Skeletal muscle satellite cell (primary cell): ENCODE results near the gene NFASC.

Experiments used
- H3K27me3 ChIP-seq: 2 replicates; pipeline ENCODE4 v1.7.0; 2013; ENCODE audit warnings: low read length; ENCODE audit not compliant: control insufficient read depth, insufficient read depth
- H3K36me3 ChIP-seq: 2 replicates; pipeline ENCODE4 v1.7.0; 2013; ENCODE audit warnings: mild to moderate bottlenecking, control low read depth, low read length; ENCODE audit not compliant: insufficient read depth
- H3K4me1 ChIP-seq: 2 replicates; pipeline ENCODE4 v1.7.0; 2013; ENCODE audit warnings: low read length; ENCODE audit not compliant: control insufficient read depth, insufficient read depth
- H3K4me2 ChIP-seq: 2 replicates; pipeline ENCODE4 v1.7.0; 2013; ENCODE audit warnings: mild to moderate bottlenecking, low read length
- H3K4me3 ChIP-seq: 2 replicates; pipeline ENCODE4 v1.7.0; 2013; ENCODE audit warnings: low read length
- H3K9ac ChIP-seq: 2 replicates; pipeline ENCODE4 v1.7.0; 2013; ENCODE audit warnings: mild to moderate bottlenecking, low read depth, low read length, moderate library complexity
- H3K9me3 ChIP-seq: replicated peaks from 2 replicates; pipeline ENCODE4 v1.7.0; 2013; ENCODE audit warnings: mild to moderate bottlenecking, control low read depth, low read length

Gene NFASC

GRCh38 chr1:205002705-205003104 lies 132.0 kb downstream of the NFASC start:
- H3K4me2 ChIP-seq: no peak overlapping the region
- H3K36me3 ChIP-seq: no peaks in the 10 kb centered on the region
- no peak overlapping the region for H3K4me3 ChIP-seq
- H3K9ac ChIP-seq: no peak overlapping the region
- no peaks in the 10 kb centered on the region for H3K9me3 ChIP-seq
- peaks cover 18% of the 10 kb centered on the region for H3K27me3 ChIP-seq
- no peaks in the 10 kb centered on the region for H3K4me1 ChIP-seq

- Histone ChIP-seq H3K9me3 (no peaks in the 10 kb centered on the region), H3K4me2 (no peak overlapping the region), H3K27me3 (peaks cover 18% of the 10 kb centered on the region), H3K36me3 (no peaks in the 10 kb centered on the region), H3K4me3 (no peak overlapping the region), H3K4me1 (no peaks in the 10 kb centered on the region), H3K9ac (no peak overlapping the region)
Measured at GRCh38 chr1:205003358-205004131, 132.9 kb downstream of the NFASC start.

DNA sequence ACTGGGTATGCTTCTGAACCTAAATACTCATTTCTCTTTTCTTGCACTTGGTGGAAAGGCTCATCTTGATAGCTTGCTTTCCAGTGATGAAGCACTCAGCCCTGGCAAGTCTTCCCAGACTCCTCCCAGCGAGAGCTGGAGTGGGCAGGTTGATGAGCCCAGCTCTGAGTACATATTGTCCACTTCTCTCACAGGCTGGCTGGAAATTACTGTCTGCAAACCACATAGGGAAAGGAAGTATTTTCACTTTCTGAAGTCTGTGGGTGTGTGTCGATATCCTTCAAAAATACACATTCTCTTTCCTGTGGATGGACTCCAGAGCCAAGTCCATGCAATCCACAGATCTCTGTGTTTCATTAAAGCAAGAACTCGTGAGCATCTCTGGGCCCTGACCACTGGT lies 133.7 kb downstream of the NFASC start:
- Histone ChIP-seq H3K4me3 (no peak overlapping the region), H3K4me2 (no peak overlapping the region), H3K27me3 (peaks cover 18% of the 10 kb centered on the region), H3K36me3 (no peaks in the 10 kb centered on the region), H3K4me1 (no peaks in the 10 kb centered on the region), H3K9ac (no peak overlapping the region), H3K9me3 (no peaks in the 10 kb centered on the region)

DNA sequence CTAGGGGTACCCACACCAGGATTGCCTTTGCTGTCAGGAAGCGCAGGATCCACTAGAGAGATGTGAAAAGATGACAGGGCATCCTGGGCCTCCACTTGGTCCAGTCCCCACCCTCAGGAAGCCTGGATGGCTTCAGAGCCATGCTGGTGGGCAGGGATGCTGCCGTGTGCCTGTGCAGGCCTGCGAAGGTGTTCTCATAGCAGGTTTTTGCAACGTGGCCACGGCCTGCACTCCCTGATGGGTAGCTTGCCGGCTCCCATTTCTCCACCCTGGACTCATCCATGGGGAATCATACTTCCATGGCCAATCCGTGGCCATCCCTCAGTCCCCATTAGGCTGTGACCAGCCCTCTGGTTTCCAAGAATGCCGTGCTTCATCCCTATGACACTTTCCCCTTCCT lies 138.2 kb downstream of the NFASC start:
- peaks cover 17% of the 10 kb centered on the region for H3K27me3 ChIP-seq
- H3K4me3 ChIP-seq: no peak overlapping the region
- H3K4me2 ChIP-seq: no peak overlapping the region
- H3K4me1 ChIP-seq: no peaks in the 10 kb centered on the region
- H3K9ac ChIP-seq: no peak overlapping the region
- no peaks in the 10 kb centered on the region for H3K36me3 ChIP-seq
- no peaks in the 10 kb centered on the region for H3K9me3 ChIP-seq

GRCh38 chr1:205009670-205010069 lies 139.0 kb downstream of the NFASC start:
- H3K9me3 ChIP-seq: no peaks in the 10 kb centered on the region

DNA sequence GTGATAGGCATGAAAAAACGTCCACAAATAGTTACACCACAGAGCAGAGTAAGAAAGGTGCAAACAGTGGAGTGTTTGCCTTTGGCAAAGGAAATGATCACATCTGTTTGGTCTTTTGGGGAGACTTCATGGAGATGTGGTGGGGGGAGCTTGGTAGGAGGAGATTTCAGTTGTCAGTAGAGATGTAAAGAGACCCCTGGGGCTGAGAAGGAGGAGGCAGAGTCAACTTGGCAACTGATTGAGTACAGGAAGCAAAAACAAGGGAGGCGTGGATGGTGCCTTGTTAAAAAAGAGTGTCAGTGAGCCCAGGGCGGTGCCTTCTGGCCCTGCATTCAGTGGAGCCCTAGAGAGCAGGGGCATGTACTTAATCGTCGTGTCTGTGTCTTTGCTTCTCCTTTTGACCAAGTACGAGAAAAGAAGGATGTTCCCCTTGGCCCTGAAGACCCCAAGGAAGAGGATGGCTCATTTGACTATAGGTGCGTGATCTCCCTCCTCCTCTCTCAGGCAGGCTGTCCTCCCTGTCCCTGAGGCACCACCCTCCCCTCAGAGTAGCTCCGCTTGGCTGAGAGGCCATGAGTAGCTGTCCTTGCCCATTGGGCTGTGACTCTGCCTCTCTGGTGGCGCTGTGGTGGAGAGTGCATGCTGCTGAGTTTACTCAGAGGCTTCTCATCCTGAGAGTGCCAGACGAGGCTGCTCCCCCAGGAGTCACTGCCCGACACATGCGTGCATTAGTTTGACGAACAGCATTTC lies 141.9 kb downstream of the NFASC start:
- no peaks in the 10 kb centered on the region for H3K4me1 ChIP-seq
- H3K4me2 ChIP-seq: no peak overlapping the region
- no peaks in the 10 kb centered on the region for H3K36me3 ChIP-seq
- peaks cover 18% of the 10 kb centered on the region for H3K27me3 ChIP-seq
- no peak overlapping the region for H3K9ac ChIP-seq
- H3K4me3 ChIP-seq: no peak overlapping the region
- no peaks in the 10 kb centered on the region for H3K9me3 ChIP-seq

More at GRCh38 chr1:205009670-205010069, 139.0 kb downstream of the NFASC start:
- peaks cover 20% of the 10 kb centered on the region for H3K27me3 ChIP-seq
- no peak overlapping the region for H3K4me2 ChIP-seq
- no peak overlapping the region for H3K4me3 ChIP-seq
- no peaks in the 10 kb centered on the region for H3K36me3 ChIP-seq
- no peaks in the 10 kb centered on the region for H3K4me1 ChIP-seq
- no peak overlapping the region for H3K9ac ChIP-seq

GRCh38 chr1:205013683-205014367 lies 143.2 kb downstream of the NFASC start:
- Histone ChIP-seq H3K9ac (no peak overlapping the region), H3K9me3 (no peaks in the 10 kb centered on the region), H3K27me3 (peaks cover 19% of the 10 kb centered on the region), H3K4me1 (no peaks in the 10 kb centered on the region), H3K4me2 (no peak overlapping the region), H3K36me3 (no peaks in the 10 kb centered on the region), H3K4me3 (no peak overlapping the region)

DNA sequence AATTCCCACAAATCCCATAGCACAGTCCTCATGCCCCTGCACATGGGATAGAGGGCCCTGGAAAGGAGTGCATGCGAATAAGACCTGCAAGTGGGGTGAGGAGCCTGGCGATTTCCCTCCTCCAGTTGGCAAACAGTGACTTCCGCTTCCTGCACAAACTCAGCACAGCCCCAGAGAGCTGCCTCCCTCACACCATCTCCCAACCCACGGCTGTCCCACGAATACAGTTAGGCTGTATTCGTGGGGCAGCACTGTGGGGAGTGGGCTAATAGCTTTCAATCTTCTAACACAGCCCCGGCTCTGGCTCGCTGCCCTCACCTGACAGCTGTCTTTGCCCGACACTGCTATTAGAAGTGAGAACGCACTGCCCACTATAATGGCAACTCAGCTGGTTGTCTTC lies 144.1 kb downstream of the NFASC start:
- Histone ChIP-seq H3K36me3 (no peaks in the 10 kb centered on the region), H3K9ac (no peak overlapping the region), H3K9me3 (no peaks in the 10 kb centered on the region), H3K4me2 (no peak overlapping the region), H3K27me3 (peaks cover 27% of the 10 kb centered on the region), H3K4me1 (no peaks in the 10 kb centered on the region), H3K4me3 (no peak overlapping the region)

GRCh38 chr1:205015241-205015640 lies 144.6 kb downstream of the NFASC start:
- H3K36me3 ChIP-seq: no peaks in the 10 kb centered on the region
- H3K9me3 ChIP-seq: no peaks in the 10 kb centered on the region
- no peak overlapping the region for H3K4me2 ChIP-seq
- H3K4me1 ChIP-seq: no peaks in the 10 kb centered on the region
- H3K27me3 ChIP-seq: peaks cover 31% of the 10 kb centered on the region
- H3K9ac ChIP-seq: no peak overlapping the region
- H3K4me3 ChIP-seq: no peak overlapping the region

GRCh38 chr1:205016075-205016474 lies 145.4 kb downstream of the NFASC start:
- no peaks in the 10 kb centered on the region for H3K9me3 ChIP-seq
- no peak overlapping the region for H3K4me3 ChIP-seq
- H3K27me3 ChIP-seq: peaks cover 34% of the 10 kb centered on the region
- H3K36me3 ChIP-seq: no peaks in the 10 kb centered on the region
- no peaks in the 10 kb centered on the region for H3K4me1 ChIP-seq
- no peak overlapping the region for H3K4me2 ChIP-seq
- H3K9ac ChIP-seq: no peak overlapping the region

DNA sequence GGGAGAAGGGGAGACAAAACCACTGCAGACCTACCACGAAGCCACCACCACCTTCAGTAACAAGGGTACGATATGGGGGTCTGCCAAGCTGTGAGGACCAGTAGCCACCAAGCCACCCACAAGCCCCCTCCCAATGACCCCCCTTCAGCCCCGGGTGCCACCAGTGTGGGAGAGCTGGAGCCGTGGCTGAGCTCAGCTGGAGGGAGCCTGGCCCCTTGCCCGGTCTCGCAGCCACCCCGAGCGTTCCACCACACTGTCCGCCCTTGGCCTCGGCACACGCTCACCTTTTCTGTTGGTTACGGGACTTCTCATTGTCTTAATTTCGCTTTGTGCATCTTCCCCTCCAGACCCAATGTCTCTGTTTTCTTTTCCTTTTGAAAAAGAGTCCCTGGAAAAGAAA lies 145.9 kb downstream of the NFASC start:
- Histone ChIP-seq H3K9ac (no peak overlapping the region), H3K9me3 (no peaks in the 10 kb centered on the region), H3K27me3 (peaks cover 36% of the 10 kb centered on the region), H3K4me2 (no peak overlapping the region), H3K36me3 (no peaks in the 10 kb centered on the region), H3K4me1 (no peaks in the 10 kb centered on the region), H3K4me3 (no peak overlapping the region)
